ENCODE measurements around the gene CCDC88A.

GRCh38 chr2:55419679-55420438 lies at the start of gene CCDC88A:
- TF ChIP-seq SIN3A (IDR thresholded peaks at IDR 0.05; ENCODE audit: borderline replicate concordance, low read depth, low read length) (peak; percentile 93), CTCF (IDR thresholded peaks at IDR 0.05) (peak; percentile 35), RXRA (IDR thresholded peaks at IDR 0.05; ENCODE audit: borderline replicate concordance, low read depth) (no peak), GATA2 (CRISPR knock-in tag; IDR thresholded peaks at IDR 0.05) (peak; percentile 14; the same call in 1 of the 2 replicates), TEAD4 (IDR thresholded peaks at IDR 0.05; ENCODE audit: borderline replicate concordance, insufficient read depth) (peak; percentile 47; the same call in 1 of the 2 replicates), EZH2phosphoT487 (IDR thresholded peaks at IDR 0.05; ENCODE audit: borderline replicate concordance, low read depth) (no peak), TAF1 (IDR thresholded peaks at IDR 0.05; ENCODE audit: borderline replicate concordance, low read depth, low read length) (peak; percentile 98), POLR2AphosphoS5 (IDR thresholded peaks at IDR 0.05; ENCODE audit: low read depth, low read length) (peak; percentile 97), ZBTB33 (IDR thresholded peaks at IDR 0.05; ENCODE audit: borderline replicate concordance, low read depth) (0 out of 2 replicates have a peak, but pooled peaks have one; percentile 24), EP300 (IDR thresholded peaks at IDR 0.05; ENCODE audit: borderline replicate concordance in 1 of 2, low read depth in 1 of 2, low read length in 1 of 2) (peak; percentile 50 to 71; a peak in 2 of 4 replicates), FOSL2 (IDR thresholded peaks at IDR 0.05; ENCODE audit: borderline replicate concordance, low read depth) (no peak; the same call in 1 of the 2 replicates), RCOR1 (IDR thresholded peaks at IDR 0.05; ENCODE audit: low read length) (peak; percentile 44; the same call in 1 of the 2 replicates), RFX5 (IDR thresholded peaks at IDR 0.05; ENCODE audit: low read length) (peak; percentile 45; the same call in 1 of the 2 replicates), USF1 (IDR thresholded peaks at IDR 0.05; ENCODE audit: borderline replicate concordance, low read depth) (no peak)
